ENCODE measurements around the gene TCEANC2.

TCEANC2 gene

DNA sequence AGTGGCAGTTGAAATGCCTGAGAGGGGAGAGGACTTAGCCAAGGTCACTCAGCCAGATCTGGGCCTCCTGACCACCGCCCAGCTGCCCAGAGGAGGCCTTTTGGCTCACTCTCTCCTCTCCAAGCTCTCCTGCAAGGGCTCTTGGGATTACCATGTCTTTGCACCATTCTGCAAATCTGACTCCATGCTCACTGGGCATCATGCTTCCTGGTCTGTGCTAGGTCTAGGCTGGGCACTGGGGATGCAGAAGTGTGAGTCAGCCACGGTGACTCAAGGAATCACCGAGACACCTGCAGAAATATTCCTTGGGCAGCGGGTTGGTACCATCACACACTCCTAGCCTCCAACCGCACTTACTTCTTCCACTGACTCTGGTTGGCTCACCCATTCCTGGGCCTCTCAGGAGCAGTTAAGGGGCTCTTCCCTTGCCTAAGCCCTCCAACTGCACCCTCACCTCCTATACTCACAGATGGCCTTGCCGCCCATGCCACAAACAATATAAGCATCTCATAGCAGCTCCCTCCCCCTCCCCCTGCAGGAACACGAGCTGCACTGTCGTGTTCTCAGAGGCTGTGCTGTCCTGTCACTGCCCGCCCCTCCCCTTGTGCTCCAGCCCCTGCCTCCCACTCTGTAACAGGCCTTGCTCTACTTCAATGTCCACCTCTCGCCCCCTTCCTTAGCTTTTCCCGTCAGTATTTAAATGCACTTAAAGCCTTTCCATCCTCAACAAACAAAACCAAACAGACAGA is 64.6 kb downstream of the TCEANC2 start:
- ATAC-seq, result no peak

GRCh38 chr1:54118704-54119103 is 65.3 kb downstream of the TCEANC2 start:
- no peak for ATAC-seq

- no peak for ATAC-seq
Measured at GRCh38 chr1:54120018-54120697, 66.8 kb downstream of the TCEANC2 start.

DNA sequence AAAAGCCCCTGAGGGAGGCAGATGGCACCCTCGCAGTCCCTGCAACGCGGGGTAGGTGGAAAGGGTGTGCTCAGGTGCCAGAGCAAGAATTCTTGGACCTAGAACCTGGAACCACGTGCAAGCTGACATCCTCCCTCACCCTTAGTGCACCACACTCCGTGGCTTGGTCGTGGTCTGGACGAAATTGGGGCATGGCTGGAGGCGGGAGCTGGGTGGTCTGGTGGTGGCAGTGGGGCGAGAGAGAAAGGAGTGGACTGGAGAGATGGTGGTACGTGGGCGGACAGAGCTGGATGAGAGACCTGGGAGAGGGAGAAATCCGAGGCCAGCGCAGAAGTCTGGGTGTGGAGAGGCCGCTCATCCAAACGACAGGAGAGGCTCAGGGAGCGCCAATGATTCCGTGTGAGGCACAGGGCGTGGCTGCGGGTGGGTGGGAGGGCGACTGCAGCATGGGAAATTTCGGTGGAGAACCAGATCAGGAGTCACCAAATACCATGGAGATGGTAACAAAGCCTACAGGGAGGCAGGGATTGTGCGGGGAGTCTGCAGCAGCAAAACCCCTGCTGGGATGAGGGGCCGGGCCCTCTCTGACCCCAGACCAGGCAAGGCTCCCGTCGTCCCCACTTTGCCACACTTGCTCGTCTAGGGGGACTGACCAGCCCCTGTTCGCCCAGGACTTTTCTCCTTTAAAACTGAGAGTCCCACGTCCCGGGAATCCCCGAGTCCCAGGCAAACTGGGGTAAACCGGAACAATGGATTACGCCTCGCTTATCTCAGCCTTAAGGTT is 67.5 kb downstream of the TCEANC2 start:
- ATAC-seq, result no peak

DNA sequence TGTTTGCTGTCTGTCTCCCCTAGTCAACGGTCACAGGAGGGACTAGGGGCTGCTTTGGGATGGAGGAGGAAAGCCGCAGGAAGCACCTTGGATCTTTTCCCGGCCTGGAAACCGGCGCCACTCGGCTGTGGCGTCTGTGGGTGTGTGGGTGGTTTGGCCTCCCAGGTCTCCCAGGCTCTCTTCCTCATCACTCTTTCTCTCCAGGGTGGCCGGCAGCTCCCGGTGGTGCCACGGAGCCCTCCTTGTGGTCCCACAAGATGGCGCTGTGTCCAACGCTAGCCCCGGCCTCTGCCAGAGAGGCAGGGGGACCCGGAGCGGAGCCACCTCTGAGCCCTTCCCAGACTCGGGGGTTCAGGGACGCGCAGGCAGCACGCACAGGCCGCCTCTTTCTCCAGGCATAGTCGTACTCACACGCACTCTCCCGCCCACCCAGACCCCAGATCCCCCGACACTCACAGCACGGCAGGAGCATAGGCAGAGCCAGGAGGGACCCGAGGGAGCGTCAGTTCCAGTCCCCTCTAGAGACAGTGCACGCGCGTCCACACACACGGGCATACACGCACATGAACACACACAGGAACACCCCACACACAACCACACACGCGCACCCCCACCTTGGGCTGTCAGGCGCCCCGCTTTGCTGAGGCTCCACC is 68.2 kb downstream of the TCEANC2 start:
- ATAC-seq, result peak; percentile 34 to 59

DNA sequence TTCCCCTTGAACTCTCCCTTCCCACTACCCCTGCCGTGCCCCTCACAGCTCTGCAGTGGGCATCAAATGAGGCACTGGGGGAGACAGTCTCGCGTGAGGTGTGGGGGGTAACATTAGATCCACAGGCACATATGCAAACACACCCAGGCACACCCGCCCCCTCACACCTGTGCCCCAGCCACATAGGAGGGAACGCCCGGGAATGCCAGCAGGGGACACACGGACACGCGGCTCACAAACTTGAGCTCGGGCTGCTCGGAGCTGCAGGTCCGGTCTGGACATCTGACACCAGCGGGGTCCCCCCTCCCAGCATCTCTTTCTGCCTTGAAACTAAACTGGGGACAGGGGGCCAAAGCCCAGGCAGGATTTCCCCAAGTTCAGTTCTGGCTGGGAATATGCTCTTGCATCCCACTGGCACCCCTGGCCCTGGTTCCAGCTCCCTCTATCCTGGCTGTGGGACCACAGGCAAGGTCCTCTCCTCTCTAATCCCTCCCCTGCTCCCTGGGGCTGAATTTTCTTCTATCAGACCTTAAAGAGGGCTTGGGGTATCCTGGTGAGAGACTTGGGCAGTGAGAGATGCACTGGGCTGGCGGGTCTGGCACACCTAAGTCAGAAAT is 68.8 kb downstream of the TCEANC2 start:
- no peak for ATAC-seq

DNA sequence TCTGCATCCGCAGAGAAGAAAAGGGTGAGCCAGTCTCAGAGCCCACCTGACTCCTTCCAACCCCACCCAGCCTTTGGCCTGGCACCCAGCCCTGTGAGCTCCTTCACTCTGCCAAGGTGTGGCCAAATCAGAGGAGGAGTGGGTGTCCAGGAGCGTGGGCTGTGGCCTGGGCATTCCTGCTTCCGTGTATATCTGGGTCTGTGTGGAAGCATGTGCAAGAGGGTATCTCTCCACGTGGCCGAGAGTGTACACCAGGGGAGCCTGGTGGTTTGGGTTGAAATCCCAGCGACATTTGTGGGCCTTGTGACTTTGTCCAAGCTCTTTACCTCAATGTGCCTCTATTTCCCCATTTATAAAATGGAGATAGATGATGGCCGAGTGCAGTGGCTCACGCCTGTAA is 69.6 kb downstream of the TCEANC2 start:
- no peak for ATAC-seq

- no peak for ATAC-seq
Measured at GRCh38 chr1:54124472-54124871, 71.1 kb downstream of the TCEANC2 start.

DNA sequence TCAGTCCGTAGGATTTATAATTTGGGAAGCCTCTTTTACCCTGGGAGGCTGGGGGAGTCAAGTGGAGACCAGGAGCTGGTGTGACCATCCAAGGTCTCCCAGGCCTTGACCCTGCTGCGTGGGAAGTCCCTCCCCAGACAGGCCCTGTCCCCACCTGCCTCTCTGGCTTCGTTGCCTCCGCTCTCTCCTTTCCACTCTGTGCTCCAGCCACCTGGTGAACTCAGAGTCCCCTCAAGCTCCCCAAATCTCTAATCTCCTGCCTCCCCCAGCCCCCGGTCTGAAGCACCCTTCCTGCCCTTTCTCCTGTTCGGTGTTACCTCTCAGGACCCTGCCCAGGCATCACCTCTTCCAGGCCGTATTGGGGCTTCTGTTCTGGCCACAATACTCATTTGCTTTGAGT is 71.5 kb downstream of the TCEANC2 start:
- no peak for ATAC-seq

DNA sequence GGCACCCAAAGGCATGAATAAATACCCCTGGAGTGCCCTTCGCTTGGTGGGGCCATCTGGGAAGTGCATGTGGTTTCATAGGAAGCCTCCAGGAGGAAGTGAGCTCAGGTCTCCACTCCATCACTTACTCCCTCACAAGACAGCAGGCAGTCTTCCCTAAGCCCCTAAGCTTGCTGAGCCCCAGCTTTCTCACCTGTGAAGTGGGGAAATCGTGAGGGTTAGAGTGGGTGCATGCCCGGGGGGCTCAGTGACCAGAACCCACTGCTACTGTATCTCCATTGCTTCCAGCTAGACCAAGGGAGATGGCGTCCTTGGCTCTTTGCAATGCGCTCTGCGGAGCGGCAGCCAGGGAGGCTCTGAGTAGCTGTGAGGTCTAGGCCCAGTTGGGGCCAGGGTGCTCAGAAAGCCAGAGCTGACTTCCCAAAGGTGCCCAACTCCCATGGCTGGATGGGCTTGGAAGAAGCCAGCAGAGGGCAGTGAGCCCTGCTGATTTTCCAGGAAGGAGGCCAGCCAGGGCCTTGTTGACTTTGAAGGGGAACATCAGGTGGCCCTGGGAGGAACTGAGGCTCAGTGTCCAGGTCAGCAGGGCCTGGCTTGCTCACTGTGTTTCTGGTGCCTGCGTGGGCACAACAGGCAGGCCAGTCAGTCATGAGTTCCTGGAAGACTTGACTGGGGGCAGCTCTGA is 72.1 kb downstream of the TCEANC2 start:
- ATAC-seq, result no peak

- ATAC-seq, result no peak
Measured at GRCh38 chr1:54126271-54126815, 72.9 kb downstream of the TCEANC2 start.

DNA sequence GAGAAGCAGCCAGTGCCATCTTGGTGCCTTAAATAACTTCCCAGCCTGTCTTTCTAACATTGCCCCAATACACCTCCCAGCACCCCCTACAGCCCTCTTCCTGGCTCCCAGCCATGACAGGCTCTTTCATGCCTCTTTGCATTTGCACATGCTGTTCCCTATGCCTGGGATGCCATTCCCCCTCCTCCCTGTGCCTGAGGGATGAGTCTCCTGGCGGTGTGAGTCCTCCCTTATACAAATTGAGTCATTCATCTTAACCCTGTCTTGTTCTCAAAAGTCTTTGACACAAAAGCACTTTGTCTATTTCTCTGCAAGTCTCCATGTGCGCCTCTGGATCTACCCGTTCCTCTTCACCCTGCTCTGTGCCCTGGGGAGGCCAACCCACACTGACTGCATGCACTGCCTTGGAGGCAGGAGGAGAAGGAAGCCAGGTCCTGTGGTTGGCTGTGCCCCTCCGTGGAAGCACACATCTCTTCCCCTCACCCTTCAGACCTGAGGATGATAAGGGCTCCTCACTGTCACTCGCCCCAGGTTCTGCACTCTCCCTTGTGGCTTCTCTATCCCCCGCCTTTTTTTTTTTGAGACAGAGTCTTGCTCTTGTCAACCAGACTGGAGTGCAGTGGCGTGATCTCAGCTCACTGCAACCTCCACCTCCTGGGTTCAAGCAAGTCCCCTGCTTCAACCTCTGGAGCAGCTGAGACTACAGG is 74.3 kb downstream of the TCEANC2 start:
- no peak for ATAC-seq

GRCh38 chr1:54129858-54130257 is 76.5 kb downstream of the TCEANC2 start:
- ATAC-seq, result no peak

- ATAC-seq, result no peak
Measured at GRCh38 chr1:54131419-54131818, 78.0 kb downstream of the TCEANC2 start.

GRCh38 chr1:54132495-54132894 is 79.1 kb downstream of the TCEANC2 start:
- no peak for ATAC-seq

DNA sequence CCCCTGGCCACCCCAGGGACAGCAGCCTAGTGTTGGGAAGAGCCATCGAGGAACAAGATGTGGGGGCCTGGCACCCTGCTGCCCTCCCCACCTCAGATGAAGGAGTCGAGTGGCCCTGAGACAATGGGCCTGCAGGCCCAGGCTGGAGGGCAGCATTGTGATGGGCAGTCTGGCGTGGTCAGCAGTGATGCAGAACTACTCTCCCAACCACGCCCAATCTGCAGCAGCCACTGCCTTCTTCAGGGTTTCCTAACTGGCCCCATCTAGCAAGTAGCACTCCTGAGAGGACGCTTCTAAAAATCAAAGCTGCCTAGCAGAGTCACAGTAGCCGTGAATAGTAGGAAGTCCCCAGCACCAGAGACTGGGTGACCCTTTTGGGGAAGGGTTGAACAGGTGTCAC is 80.9 kb downstream of the TCEANC2 start:
- ATAC-seq, result no peak

- no peak for ATAC-seq
Measured at GRCh38 chr1:54135436-54136120, 82.2 kb downstream of the TCEANC2 start.

GRCh38 chr1:54136269-54136896 is 83.0 kb downstream of the TCEANC2 start:
- no peak for ATAC-seq

GRCh38 chr1:54136963-54137533 is 83.6 kb downstream of the TCEANC2 start:
- ATAC-seq, result no peak

Measured in activated CD4-positive, CD25-positive, alpha-beta regulatory T cell treated with anti-CD3 and anti-CD28 coated beads, Interleukin-2, amount 50 U/mL, for 24 hours (primary cell).